Loucy (cell line): ENCODE results near the gene ELL.

Source experiments
- CTCF ChIP-seq: fragments of 200-600 bp; sonication (generic); conservative IDR thresholded peaks from 2 replicates; pipeline ENCODE4 v1.5.1; 2014; ENCODE audit warnings: mild to moderate bottlenecking, antibody characterized with exemption, low read length
- EZH2phosphoT487 ChIP-seq: fragments of 200-600 bp; IDR thresholded peaks from 2 replicates; pipeline ENCODE4 v1.6.1; 2018; ENCODE audit warnings: antibody characterized with exemption, mild to moderate bottlenecking, moderate library complexity, borderline replicate concordance

DNA sequence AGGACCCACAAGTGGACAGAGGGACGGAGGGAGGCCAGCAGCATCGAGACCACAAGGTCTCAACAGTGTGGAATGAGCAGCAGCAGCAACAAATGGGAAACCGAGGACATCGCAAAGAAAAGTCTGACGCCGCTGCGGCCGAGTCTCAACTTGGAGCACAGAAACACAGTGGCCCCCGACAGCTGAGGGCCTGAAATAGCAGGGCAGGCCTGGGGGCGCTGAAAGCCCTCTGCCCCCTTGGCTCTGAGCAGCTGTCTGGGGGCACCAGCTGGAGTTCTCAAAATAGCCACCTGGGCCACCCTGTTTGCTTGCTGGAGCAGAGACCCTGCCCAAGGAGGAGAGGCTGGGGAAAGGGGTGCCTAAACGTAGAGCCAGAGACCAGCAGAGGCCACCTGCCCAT, 78.0 kb downstream of the ELL start:
- TF ChIP-seq CTCF (no peak), EZH2phosphoT487 (no peak)
